Measurements from ENCODE around the gene KNG1. TPM values are rescaled to one million over a fixed set of nuclear protein-coding genes. Genes with fewer than 3 reads are reported as not detected.
"Not testable (repeated sequence)": the region's sequence is repeated elsewhere in the genome, so short reads cannot be mapped to it uniquely, and the experiment has no call there.

KNG1 gene
- not detected for polyA plus RNA-seq (2012; ENCODE audit: missing spikeins)

GRCh38 chr3:186717039-186717457, at the start of gene KNG1:
TSS of gene KNG1 (plus strand) at chr3:186717359. CDS start at chr3:186717543, 184 bp downstream.
- no peak for TF ChIP-seq POLR2AphosphoS5 (IDR thresholded peaks at IDR 0.05; ENCODE audit: low read depth, low read length)
- no peak for TF ChIP-seq POLR2A (IDR thresholded peaks at IDR 0.05; ENCODE audit: low read depth, low read length)
- no peak for TF ChIP-seq TAF1 (IDR thresholded peaks at IDR 0.05; ENCODE audit: borderline replicate concordance, low read depth, low read length)
- DNase-seq (ENCODE audit: insufficient read length) (no peak), FAIRE-seq (no peak)

GRCh38 chr3:186668426-186668825, 48.7 kb upstream of the KNG1 start:
- FAIRE-seq (no peak), DNase-seq (ENCODE audit: insufficient read length) (no peak)
- TF ChIP-seq POLR2AphosphoS5 (IDR thresholded peaks at IDR 0.05; ENCODE audit: low read depth, low read length) (no peak), TAF1 (IDR thresholded peaks at IDR 0.05; ENCODE audit: borderline replicate concordance, low read depth, low read length) (no peak), POLR2A (IDR thresholded peaks at IDR 0.05; ENCODE audit: low read depth, low read length) (no peak)

GRCh38 chr3:186669378-186670084, 47.6 kb upstream of the KNG1 start:
- TF ChIP-seq POLR2A (IDR thresholded peaks at IDR 0.05; ENCODE audit: low read depth, low read length) (no peak), TAF1 (IDR thresholded peaks at IDR 0.05; ENCODE audit: borderline replicate concordance, low read depth, low read length) (no peak), POLR2AphosphoS5 (IDR thresholded peaks at IDR 0.05; ENCODE audit: low read depth, low read length) (no peak)
- DNase-seq (ENCODE audit: insufficient read length) (no peak), FAIRE-seq (no peak)

DNA sequence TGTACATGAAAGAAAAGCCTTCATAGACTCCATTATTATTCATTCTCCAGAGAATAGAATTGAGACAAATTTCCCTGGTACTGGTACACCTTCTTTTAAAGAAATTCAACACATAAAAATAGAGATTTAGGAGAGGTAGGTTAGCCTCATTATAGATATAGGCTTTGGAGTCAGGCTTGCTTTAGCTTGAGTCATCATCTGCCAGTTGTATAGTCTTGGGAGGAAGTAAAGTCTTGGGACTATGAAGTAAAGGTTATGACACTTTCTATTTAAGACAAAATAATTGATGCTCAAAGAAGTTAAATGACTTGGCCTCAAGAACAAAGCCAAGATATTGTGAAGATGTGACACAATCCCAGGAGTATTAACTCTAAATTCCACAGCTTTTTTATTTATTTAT, 47.0 kb upstream of the KNG1 start:
- no peak for TF ChIP-seq POLR2A (IDR thresholded peaks at IDR 0.05; ENCODE audit: low read depth, low read length)
- no peak for TF ChIP-seq TAF1 (IDR thresholded peaks at IDR 0.05; ENCODE audit: borderline replicate concordance, low read depth, low read length)
- no peak for TF ChIP-seq POLR2AphosphoS5 (IDR thresholded peaks at IDR 0.05; ENCODE audit: low read depth, low read length)
- DNase-seq (ENCODE audit: insufficient read length), result no peak

DNA sequence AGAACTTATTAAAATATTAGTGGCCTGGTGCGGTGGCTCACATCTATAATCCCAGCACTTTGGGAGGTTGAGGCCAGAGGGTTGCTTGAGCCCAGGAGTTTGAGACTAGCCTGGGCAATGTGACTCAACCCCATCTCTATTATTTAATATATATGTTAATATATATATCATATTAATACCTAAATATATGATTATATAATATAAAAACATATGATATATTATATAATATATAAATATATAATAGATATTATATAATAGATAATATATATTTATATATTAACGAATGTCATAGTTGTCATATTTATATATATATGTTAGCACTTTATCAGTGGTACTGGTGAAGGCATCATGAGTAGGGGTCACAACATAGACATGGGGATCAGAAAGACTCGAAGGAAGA, 46.1 kb upstream of the KNG1 start:
- TF ChIP-seq POLR2A (IDR thresholded peaks at IDR 0.05; ENCODE audit: low read depth, low read length) (no peak), POLR2AphosphoS5 (IDR thresholded peaks at IDR 0.05; ENCODE audit: low read depth, low read length) (no peak), TAF1 (IDR thresholded peaks at IDR 0.05; ENCODE audit: borderline replicate concordance, low read depth, low read length) (no peak)
- FAIRE-seq, result no peak
- no peak for DNase-seq (ENCODE audit: insufficient read length)

More for the DNA sequence above, 47.0 kb upstream of the KNG1 start:
- FAIRE-seq, result no peak

DNA sequence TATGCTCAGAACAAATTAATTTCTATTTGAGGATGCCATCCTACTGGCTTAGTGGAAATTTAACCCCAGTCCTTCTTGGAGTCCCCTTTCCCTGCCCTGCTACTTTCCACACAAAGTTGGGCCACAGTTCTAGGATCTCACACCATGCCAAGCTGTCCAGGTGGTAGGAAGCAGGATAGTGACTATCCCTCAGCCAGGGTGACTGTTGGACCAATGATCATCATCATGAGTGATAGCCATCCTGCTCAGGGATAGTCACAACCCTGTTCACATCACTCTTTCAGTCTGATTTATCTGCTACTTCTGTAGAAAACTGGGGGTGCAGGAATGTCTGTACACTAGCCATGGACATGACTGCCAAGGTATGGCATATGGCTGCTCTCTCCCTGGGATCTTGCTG, 38.6 kb upstream of the KNG1 start:
- no peak for DNase-seq (ENCODE audit: insufficient read length)
- no peak for FAIRE-seq
- TF ChIP-seq TAF1 (IDR thresholded peaks at IDR 0.05; ENCODE audit: borderline replicate concordance, low read depth, low read length) (no peak), POLR2AphosphoS5 (IDR thresholded peaks at IDR 0.05; ENCODE audit: low read depth, low read length) (no peak), POLR2A (IDR thresholded peaks at IDR 0.05; ENCODE audit: low read depth, low read length) (no peak)

- DNase-seq (ENCODE audit: insufficient read length), result no peak
- TF ChIP-seq TAF1 (IDR thresholded peaks at IDR 0.05; ENCODE audit: borderline replicate concordance, low read depth, low read length) (no peak), POLR2AphosphoS5 (IDR thresholded peaks at IDR 0.05; ENCODE audit: low read depth, low read length) (no peak), POLR2A (IDR thresholded peaks at IDR 0.05; ENCODE audit: low read depth, low read length) (no peak)
- no peak for FAIRE-seq
These were observed 38.0 kb upstream of the KNG1 start for GRCh38 chr3:186679151-186679550.

DNA sequence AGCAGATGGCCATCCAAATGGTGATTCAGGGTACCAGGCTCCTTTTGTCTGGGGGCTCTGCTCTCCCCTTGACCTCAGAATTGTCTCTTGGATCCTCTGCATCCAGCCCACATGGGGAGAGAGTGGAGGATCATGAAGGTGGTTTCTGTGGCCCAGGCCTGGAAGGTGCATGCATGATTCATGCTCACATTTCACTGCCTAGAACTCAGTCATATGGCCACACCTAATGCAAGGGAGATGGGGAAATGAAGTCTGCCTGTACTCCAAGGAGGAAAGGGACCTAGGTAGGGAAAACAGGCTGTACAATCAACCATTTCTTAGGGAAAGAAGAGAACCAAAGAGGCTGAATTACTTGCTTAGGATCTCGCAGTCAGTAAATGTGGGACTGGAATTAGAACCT, 36.3 kb upstream of the KNG1 start:
- FAIRE-seq (no peak), DNase-seq (ENCODE audit: insufficient read length) (no peak)
- no peak for TF ChIP-seq POLR2AphosphoS5 (IDR thresholded peaks at IDR 0.05; ENCODE audit: low read depth, low read length)
- TF ChIP-seq TAF1 (IDR thresholded peaks at IDR 0.05; ENCODE audit: borderline replicate concordance, low read depth, low read length), result no peak
- no peak for TF ChIP-seq POLR2A (IDR thresholded peaks at IDR 0.05; ENCODE audit: low read depth, low read length)

DNA sequence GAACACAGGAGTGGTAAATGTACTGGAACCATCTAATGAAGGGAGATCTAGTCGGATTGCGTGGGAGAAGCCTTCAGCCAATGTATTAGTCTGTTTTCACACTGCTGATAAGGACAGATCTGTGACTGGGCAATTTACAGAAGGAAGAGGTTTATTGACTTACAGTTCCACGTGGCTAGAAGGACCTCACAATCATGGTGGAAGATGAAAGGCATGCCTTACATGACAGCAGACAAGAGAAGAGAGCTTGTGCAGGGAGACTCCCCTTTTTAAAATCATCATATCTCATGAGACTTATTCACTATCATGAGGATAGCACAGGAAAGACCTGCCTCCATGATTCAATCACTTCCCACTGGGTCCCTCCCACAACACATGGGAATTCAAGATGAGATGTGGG, 34.3 kb upstream of the KNG1 start:
- TF ChIP-seq POLR2A (IDR thresholded peaks at IDR 0.05; ENCODE audit: low read depth, low read length), result no peak
- no peak for TF ChIP-seq TAF1 (IDR thresholded peaks at IDR 0.05; ENCODE audit: borderline replicate concordance, low read depth, low read length)
- no peak for TF ChIP-seq POLR2AphosphoS5 (IDR thresholded peaks at IDR 0.05; ENCODE audit: low read depth, low read length)
- no peak for DNase-seq (ENCODE audit: insufficient read length)
- no peak for FAIRE-seq

- DNase-seq (ENCODE audit: insufficient read length), result no peak
- FAIRE-seq, result no peak
- no peak for TF ChIP-seq POLR2A (IDR thresholded peaks at IDR 0.05; ENCODE audit: low read depth, low read length)
- no peak for TF ChIP-seq POLR2AphosphoS5 (IDR thresholded peaks at IDR 0.05; ENCODE audit: low read depth, low read length)
- no peak for TF ChIP-seq TAF1 (IDR thresholded peaks at IDR 0.05; ENCODE audit: borderline replicate concordance, low read depth, low read length)
These were observed 33.2 kb upstream of the KNG1 start for GRCh38 chr3:186683979-186684378.

DNA sequence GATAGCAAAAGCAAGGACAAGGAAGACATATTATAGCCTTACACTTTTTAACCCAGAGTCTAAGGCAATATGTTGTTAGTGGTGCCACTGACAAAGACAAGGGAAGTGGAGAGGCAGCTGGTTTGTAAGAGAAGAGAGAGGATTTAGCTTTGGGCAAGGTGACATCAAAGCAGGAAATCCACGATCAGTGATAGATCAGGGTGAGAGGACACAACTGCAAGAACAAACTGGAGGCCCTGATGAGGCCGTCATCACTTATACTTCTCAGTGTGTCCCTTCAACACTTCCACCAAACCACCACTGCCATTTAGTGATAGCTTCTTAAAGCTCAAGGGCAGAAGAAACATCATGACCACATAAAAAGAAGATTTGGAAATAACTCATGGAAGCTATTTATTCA, 30.7 kb upstream of the KNG1 start:
- FAIRE-seq; DNase-seq (ENCODE audit: insufficient read length): not testable (repeated sequence)

- TF ChIP-seq POLR2A (IDR thresholded peaks at IDR 0.05; ENCODE audit: low read depth, low read length) (no peak), POLR2AphosphoS5 (IDR thresholded peaks at IDR 0.05; ENCODE audit: low read depth, low read length) (no peak), TAF1 (IDR thresholded peaks at IDR 0.05; ENCODE audit: borderline replicate concordance, low read depth, low read length) (no peak)
- no peak for FAIRE-seq
These were observed 30.0 kb upstream of the KNG1 start for GRCh38 chr3:186687120-186687651.

DNA sequence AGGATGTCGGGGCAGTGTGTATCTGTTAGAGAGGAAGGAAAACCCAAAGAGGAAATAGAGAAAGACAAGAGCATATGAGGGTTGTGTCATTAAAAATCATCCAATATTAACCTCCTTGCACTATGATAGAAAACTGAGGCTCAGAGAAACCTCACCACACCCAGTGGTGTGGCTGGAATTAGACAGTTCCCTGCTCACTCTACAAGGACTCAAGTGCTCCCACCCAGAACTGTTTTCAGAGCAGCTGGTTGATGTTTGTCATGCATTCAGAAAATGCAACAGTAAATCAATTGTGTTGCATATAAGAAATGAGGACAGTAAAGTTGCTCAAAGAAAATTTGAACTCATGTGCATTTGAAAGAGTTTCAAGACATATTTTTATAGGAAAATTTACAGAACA, 26.9 kb upstream of the KNG1 start:
- not testable (repeated sequence) for DNase-seq (ENCODE audit: insufficient read length)
- FAIRE-seq, result peak; percentile 72

More at GRCh38 chr3:186687120-186687651, 30.0 kb upstream of the KNG1 start:
- DNase-seq (ENCODE audit: insufficient read length), result no peak
